DND-41 (cell line): ENCODE data around the gene USP22.

ENCODE experiments used
- ATAC-seq: fragments of 200-7000 bp; cut with Tn5 transposase; 3 replicates; pipeline ENCODE4 v1.9.1; 2021; ENCODE audit warnings: low read depth; ENCODE audit not compliant: insufficient read depth
- DNase-seq: peaks from one replicate; pipeline ENCODE4 v3.0.0-alpha.2; 2020
- H2AFZ ChIP-seq: 2 replicates; pipeline ENCODE4 v1.6.0; 2012; ENCODE audit warnings: low read depth, low read length
- H3K27ac ChIP-seq: 2 replicates; pipeline ENCODE4 v1.5.1; 2012; ENCODE audit warnings: low read length, inconsistent platforms
- H3K27me3 ChIP-seq: fragments of 200-600 bp; sonication (generic); 2 replicates; pipeline ENCODE4 v1.6.0; 2012; ENCODE audit warnings: low read length, mild to moderate bottlenecking, inconsistent platforms; ENCODE audit not compliant: insufficient read depth, poor library complexity
- H3K36me3 ChIP-seq: 2 replicates; pipeline ENCODE4 v1.5.1; 2012; ENCODE audit warnings: low read length, inconsistent platforms; ENCODE audit not compliant: insufficient read depth
- H3K4me1 ChIP-seq: 2 replicates; pipeline ENCODE4 v1.5.1; 2012; ENCODE audit warnings: mild to moderate bottlenecking, low read length; ENCODE audit not compliant: insufficient read depth
- H3K4me2 ChIP-seq: 2 replicates; pipeline ENCODE4 v1.6.0; 2012; ENCODE audit warnings: mild to moderate bottlenecking, moderate library complexity, low read length, inconsistent platforms; ENCODE audit not compliant: insufficient read depth
- H3K4me3 ChIP-seq, 2 experiments: fragments of 200-600 bp in 1 of 2; shearing (Covaris generic) in 1 of 2; 2 replicates each; pipeline ENCODE4 v1.5.1; 2012 to 2016; ENCODE audit warnings: inconsistent platforms in 2 of 2, low read length in 2 of 2, mild to moderate bottlenecking in 2 of 2, low read depth in 1 of 2, moderate library complexity in 1 of 2
- H3K79me2 ChIP-seq: 2 replicates; pipeline ENCODE4 v1.6.0; 2012; ENCODE audit warnings: low read length, inconsistent platforms; ENCODE audit not compliant: insufficient read depth
- H3K9ac ChIP-seq: 2 replicates; pipeline ENCODE4 v1.6.0; 2012; ENCODE audit warnings: low read depth, mild to moderate bottlenecking, inconsistent platforms, low read length, moderate library complexity
- H3K9me3 ChIP-seq: 2 replicates; pipeline ENCODE4 v1.5.1; 2012; ENCODE audit warnings: low read length, moderate library complexity, mild to moderate bottlenecking, inconsistent platforms; ENCODE audit not compliant: insufficient read depth, severe bottlenecking
- H4K20me1 ChIP-seq: 2 replicates; pipeline ENCODE4 v1.6.0; 2012; ENCODE audit warnings: low read length; ENCODE audit not compliant: insufficient read depth
- EZH2 ChIP-seq: IDR thresholded peaks from 3 replicates; pipeline ENCODE4 v1.6.1; 2012; ENCODE audit warnings: borderline replicate concordance, low read depth, mild to moderate bottlenecking, moderate library complexity, low read length, inconsistent platforms; ENCODE audit not compliant: severe bottlenecking
- TF ChIP-seq, protein P1 (sequence below): IDR thresholded peaks from 2 replicates; pipeline ENCODE4 v1.5.1; 2012; ENCODE audit warnings: borderline replicate concordance, low read length, moderate library complexity, mild to moderate bottlenecking; ENCODE audit not compliant: poor library complexity, severe bottlenecking; ENCODE audit errors: extremely low read depth

Gene USP22

DNA sequence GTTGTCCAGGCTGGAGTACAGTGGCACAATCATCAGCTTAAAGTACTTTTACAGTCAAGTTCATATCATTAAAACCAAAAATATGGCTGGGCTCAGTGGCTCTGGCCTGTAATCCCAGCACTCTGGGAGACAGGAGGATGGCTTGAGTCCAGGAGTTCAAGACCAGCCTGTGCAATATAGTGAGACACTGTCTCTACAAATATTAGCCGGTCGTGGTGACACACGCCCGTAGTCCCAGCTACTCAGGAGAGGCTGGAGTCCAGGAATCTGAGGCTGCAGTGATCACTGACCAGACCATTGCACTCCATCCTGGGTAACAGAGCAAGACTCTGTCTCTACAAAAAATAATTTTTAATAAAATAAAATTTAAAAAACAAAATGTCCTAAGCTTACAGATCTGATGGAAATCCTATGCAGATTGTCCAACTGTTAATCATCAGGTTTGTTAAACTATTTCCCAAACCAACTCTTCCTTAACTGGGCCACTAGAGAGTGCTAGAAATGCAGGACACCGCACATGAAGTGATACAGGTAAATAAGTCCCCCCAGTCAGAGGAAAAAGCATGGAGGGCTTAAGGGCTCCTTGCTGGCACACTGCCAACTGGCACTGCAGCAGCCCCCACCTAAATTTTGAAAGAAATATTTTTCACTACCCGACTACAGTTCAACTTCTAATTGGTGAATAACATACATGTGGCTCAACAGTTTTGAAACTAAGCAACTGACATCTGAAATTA lies 2.8 kb downstream of the USP22 start:
- H4K20me1 ChIP-seq: peaks cover 69% of the 10 kb centered on the region
- no peak for TF ChIP-seq EZH2
- TF ChIP-seq, protein P1, sequence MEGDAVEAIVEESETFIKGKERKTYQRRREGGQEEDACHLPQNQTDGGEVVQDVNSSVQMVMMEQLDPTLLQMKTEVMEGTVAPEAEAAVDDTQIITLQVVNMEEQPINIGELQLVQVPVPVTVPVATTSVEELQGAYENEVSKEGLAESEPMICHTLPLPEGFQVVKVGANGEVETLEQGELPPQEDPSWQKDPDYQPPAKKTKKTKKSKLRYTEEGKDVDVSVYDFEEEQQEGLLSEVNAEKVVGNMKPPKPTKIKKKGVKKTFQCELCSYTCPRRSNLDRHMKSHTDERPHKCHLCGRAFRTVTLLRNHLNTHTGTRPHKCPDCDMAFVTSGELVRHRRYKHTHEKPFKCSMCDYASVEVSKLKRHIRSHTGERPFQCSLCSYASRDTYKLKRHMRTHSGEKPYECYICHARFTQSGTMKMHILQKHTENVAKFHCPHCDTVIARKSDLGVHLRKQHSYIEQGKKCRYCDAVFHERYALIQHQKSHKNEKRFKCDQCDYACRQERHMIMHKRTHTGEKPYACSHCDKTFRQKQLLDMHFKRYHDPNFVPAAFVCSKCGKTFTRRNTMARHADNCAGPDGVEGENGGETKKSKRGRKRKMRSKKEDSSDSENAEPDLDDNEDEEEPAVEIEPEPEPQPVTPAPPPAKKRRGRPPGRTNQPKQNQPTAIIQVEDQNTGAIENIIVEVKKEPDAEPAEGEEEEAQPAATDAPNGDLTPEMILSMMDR: peak; percentile 51
- H3K4me1 ChIP-seq: peaks cover 76% of the 10 kb centered on the region
- peak overlapping the region; percentile 78 for H3K4me2 ChIP-seq
- peaks cover 53% of the 10 kb centered on the region for H3K36me3 ChIP-seq
- no peaks in the 10 kb centered on the region for H3K27me3 ChIP-seq
- peak overlapping the region; percentile 100; the same call in 1 of the 2 replicates for H3K9ac ChIP-seq
- H3K79me2 ChIP-seq: peaks cover 77% of the 10 kb centered on the region
- ATAC-seq (no peak), DNase-seq (peak; percentile 24)
- H3K4me3 ChIP-seq: peak overlapping the region in 1 of 2 experiments; percentile 94; a peak in 2 of 4 replicates
- H3K27ac ChIP-seq: no peak overlapping the region; the same call in 1 of the 2 replicates
- H3K9me3 ChIP-seq: no peaks in the 10 kb centered on the region
- no peak overlapping the region for H2AFZ ChIP-seq

DNA sequence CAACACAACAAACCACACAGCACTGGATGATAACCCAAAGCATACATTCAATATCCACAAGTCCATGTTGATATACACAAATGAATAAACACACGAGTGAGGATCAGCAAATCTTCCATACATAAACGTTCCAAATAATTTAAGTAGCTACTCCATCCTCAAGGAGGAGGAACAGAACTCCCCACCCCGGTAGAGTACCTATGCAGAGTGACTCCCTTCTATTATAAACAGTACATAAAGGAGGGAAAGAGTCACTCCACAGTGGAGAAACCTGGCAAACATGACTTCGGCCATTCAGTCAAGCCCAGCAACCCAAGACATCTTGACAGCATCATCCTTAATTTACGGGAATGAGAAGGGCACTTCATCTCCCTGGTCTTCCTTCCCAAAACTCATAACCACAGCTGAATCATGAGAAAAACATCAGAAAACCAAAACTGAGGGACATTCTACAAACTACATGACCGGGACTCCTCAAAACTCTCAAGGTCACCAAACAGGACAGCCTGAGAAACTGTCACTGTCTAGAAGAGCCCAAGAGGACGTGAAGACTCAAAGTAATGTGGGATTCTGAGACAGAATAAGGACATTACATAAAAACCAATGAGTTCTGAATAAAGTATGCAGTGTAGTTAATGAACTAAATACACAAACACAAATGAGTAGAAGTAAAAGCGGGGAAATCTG lies 5.6 kb downstream of the USP22 start:
- H3K9me3 ChIP-seq: no peaks in the 10 kb centered on the region
- no peak overlapping the region for H3K9ac ChIP-seq
- peaks cover 71% of the 10 kb centered on the region for H3K4me1 ChIP-seq
- no peak overlapping the region for H3K27ac ChIP-seq
- H3K4me2 ChIP-seq: peak overlapping the region; percentile 51
- peaks cover 99% of the 10 kb centered on the region for H3K79me2 ChIP-seq
- ATAC-seq: no peak
- H3K36me3 ChIP-seq: peaks cover 71% of the 10 kb centered on the region
- no peak for TF ChIP-seq EZH2
- TF ChIP-seq, protein P1: no peak
- no peak overlapping the region for H2AFZ ChIP-seq
- H3K4me3 ChIP-seq: peak overlapping the region in 1 of 2 experiments; percentile 18; a peak in 1 of 4 replicates
- H4K20me1 ChIP-seq: peaks cover 96% of the 10 kb centered on the region
- no peaks in the 10 kb centered on the region for H3K27me3 ChIP-seq
- DNase-seq: no peak

DNA sequence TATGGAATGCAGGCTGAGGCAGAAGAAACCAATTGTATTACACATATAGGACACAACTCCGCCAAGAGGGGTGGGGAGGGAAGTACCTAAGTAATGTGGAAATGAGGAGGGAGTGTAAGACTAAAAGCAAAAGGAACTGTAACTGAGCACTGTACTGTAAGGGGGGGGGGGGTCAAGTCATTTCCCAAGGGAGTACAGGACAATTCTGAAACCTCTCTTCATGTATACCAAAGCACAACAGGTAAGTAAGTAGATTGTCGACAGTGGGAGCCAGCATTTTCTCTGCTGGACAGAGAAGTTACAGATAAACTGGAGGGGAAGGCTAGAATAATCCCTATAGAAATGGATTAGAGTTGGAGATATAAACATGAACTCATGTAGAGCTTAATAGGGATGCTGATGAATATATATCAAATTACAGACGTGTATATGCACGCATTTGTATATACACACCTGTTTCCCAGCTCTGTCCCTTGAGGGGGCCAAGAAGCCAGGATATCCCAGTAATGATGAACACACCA lies 6.4 kb downstream of the USP22 start:
- Histone ChIP-seq H3K79me2 (peaks cover 99% of the 10 kb centered on the region), H3K4me2 (peak overlapping the region; percentile 51; the same call in 1 of the 2 replicates), H4K20me1 (peaks cover 97% of the 10 kb centered on the region), H3K27me3 (no peaks in the 10 kb centered on the region), H3K4me3 (no peak overlapping the region), H3K9ac (no peak overlapping the region), H3K4me1 (peaks cover 68% of the 10 kb centered on the region), H3K36me3 (peaks cover 78% of the 10 kb centered on the region), H3K9me3 (no peaks in the 10 kb centered on the region), H3K27ac (no peak overlapping the region), H2AFZ (no peak overlapping the region)
- no peak for TF ChIP-seq EZH2
- TF ChIP-seq, protein P1: no peak
- ATAC-seq (no peak), DNase-seq (no peak)
